GM21526 (cell line): ENCODE measurements around the gene SAMD11.

Experiments used
- ATAC-seq: cut with Tn5 transposase; IDR thresholded peaks from one replicate; pipeline ENCODE4 v1.9.1; 2021; ENCODE audit warnings: moderate library complexity; ENCODE audit not compliant: unreplicated experiment, low FRiP score

The SAMD11 gene

DNA sequence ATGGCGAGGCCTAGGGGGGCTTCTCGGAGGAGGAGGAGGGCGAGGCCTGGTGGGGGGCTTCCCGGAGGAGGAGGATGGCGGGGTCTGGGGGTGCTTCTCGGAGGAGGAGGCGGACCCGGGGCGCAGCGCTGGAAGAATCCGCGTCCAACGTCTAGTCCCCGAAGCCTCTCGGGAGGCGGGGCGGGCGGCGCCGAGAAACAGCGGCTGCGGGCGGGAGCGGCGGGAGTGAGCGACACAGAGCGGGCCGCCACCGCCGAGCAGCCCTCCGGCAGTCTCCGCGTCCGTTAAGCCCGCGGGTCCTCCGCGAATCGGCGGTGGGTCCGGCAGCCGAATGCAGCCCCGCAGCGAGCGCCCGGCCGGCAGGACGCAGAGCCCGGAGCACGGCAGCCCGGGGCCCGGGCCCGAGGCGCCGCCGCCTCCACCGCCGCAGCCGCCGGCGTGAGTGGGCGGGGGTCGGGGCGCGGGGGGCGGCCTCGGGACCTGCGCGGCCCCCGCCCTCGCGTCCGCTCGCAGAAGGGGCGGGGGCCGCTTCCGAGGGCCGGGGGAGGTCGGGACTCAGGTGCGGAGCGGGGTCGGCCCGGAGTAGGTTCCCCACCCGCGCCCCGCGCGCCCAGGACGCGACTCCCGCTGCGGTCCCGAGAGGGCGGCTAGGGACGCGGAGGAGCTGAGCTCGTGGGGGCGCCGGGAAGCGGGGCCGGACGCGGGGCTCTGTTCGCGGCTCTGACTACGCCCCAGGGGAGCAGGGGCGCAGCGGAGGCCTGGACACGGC, 36.8 kb downstream of the SAMD11 start, which contains the start of gene KLHL17:
KLHL17 (plus strand) TSS at position 222 of the 769 bp plus-strand sequence; CDS start at position 332, 110 bp downstream.
- no peak for ATAC-seq

DNA sequence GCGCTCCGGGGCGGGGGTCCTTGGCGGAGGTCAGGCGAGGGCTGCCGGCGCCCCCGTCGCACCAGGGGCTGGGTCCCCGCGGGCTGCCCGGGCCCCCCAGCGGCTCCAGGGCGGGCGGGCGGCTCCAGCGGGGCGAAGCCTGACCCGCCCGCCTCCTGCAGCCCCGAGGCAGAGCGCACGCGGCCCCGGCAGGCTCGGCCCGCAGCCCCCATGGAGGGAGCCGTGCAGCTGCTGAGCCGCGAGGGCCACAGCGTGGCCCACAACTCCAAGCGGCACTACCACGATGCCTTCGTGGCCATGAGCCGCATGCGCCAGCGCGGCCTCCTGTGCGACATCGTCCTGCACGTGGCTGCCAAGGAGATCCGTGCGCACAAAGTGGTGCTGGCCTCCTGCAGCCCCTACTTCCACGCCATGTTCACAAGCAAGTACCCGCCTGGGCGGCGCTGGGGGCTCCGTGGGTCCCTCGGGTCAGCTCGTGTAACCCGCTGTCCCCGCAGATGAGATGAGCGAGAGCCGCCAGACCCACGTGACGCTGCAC, 37.5 kb downstream of the SAMD11 start:
- ATAC-seq = no peak

GRCh38 chr1:962381-963300, 38.9 kb downstream of the SAMD11 start:
- ATAC-seq = no peak

- no peak for ATAC-seq
Observed at GRCh38 chr1:963301-963651, 39.6 kb downstream of the SAMD11 start.

GRCh38 chr1:963746-964525, 40.2 kb downstream of the SAMD11 start:
- ATAC-seq = no peak

- ATAC-seq = no peak
Observed at GRCh38 chr1:964691-965525, 41.2 kb downstream of the SAMD11 start.

DNA sequence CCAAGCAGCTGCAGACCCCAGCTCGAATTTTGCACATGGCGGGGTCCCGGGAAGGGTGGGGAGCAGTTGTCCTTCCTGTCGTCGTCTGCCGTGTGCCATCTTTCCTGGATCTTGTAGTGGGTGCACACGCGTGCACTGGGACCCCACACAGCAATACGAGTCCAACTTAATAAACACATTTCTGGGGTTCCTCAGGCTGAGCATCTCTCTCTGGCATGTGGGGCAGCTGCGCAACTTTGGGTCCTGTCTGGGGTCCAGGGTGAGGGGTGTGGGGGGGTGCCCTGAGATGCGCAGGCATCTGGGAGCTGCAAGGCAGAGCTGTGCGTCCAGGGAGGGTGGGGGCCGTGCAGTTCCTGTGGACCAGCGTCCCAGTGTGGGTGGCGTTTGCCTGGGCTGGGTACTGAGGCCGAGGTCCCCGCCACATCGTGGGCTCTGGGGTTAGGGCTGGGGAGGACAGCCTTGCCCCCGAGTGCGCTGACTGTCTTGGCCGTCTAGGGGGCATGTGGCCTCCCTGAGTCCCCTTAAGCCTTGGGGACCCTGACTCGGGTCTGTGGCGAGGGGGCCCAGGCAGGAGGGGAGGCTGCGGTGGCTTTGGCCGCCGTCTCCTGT, 41.9 kb downstream of the SAMD11 start:
- ATAC-seq = no peak

DNA sequence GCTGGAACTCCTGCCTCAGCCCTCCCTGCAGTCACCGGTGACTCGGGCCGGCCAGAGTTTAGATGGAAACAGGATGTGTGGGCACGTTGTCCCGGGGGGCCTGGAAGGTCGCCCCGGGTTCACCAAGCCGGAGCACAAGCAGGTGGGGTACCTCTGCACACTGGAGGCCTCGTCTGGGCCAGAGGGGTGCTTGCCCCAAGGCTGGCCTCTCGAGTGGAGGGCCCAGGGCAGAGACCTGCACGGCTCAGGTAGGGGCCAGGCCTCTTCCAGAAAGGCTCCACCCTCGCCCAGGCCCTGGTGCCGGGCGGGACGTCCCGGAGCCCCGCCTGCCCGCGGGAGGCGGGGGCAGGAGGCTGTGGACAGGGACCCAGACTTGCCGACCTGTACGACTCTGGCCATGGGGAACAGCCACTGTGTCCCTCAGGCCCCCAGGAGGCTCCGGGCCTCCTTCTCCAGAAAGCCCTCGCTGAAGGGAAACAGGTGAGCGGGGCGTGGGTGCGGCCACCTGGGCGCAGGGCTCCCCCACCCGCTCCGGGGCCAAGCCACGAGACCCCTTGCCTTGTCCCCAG, 42.5 kb downstream of the SAMD11 start, which contains the start of gene PLEKHN1:
PLEKHN1 (plus strand) TSS at position 348 of the 569 bp plus-strand sequence; CDS start at position 398, 50 bp downstream.
- ATAC-seq = peak; percentile 8

GRCh38 chr1:966704-967300, 43.1 kb downstream of the SAMD11 start:
- peak; percentile 45 for ATAC-seq

DNA sequence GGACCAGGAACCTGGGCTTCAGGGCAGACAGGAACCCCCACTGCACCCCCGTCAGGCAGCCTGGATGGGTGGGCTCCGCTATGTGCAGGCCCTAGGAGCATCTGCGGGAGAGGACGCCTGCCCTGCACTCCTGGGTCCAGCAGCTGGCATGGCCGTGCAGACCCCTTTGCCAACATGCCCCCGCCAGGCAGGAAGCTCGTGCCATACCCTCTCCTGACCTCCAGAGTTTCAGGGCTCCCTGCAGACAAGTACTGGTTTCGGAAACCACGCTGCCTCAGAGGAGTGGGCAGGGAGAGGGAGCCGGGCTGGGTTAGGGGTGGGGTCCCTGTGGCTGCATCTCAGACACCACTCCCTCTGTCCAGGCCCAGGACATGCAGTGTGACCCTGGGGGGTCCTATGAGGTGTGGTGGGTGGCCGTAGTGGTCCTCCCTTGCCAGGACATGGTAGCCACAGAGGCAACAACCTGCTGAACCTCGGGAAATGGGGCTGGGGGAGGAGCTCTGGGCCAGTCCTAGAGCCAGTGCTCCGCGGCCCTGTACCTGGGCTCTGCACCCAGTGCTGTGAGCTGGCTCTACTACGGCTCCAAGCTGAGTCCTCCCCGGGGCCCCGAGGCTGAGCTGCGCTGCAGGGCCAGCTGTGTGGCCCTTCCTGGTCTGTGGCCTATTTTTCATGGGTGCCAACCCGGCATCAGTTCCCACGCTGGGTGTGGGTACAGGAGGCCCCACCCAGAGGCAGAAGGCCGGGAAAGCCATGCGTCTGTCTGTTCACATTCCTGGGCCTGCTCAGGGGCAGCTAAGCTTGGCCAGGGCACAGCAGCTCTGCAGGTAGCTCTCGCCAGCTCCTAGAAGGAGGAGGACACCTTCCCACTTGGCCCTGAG, 44.0 kb downstream of the SAMD11 start:
- ATAC-seq = no peak

DNA sequence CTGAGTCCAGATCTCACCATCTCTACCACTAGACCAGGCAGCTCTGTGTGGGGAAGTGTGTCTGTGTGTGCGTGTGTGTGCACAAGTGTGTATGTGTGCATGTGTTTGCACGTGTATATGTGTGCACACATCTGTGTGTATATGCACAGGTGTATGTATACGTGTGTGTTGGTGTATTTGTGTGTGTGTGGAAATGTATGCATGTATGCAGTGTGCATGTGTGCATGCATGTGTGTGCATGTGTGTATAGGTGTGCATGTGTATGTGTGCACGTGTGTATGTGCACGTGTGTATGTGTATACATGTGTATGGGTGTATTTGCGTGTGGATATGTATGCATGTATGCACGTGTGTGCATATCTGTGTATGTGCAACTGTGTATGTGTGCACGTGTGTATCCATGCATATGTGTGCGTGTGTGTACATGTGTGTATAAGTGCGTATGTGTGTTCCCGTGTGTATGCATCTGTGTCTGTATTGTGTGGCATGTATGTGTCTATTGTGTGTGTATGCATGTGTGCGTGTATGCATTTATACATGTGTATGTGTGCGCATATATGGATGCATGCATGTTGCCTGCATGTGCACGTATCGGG, 45.6 kb downstream of the SAMD11 start:
- ATAC-seq = no peak

- no peak for ATAC-seq
Observed at GRCh38 chr1:970242-970972, 46.7 kb downstream of the SAMD11 start.

- no peak for ATAC-seq
Observed at GRCh38 chr1:970973-971730, 47.4 kb downstream of the SAMD11 start.

DNA sequence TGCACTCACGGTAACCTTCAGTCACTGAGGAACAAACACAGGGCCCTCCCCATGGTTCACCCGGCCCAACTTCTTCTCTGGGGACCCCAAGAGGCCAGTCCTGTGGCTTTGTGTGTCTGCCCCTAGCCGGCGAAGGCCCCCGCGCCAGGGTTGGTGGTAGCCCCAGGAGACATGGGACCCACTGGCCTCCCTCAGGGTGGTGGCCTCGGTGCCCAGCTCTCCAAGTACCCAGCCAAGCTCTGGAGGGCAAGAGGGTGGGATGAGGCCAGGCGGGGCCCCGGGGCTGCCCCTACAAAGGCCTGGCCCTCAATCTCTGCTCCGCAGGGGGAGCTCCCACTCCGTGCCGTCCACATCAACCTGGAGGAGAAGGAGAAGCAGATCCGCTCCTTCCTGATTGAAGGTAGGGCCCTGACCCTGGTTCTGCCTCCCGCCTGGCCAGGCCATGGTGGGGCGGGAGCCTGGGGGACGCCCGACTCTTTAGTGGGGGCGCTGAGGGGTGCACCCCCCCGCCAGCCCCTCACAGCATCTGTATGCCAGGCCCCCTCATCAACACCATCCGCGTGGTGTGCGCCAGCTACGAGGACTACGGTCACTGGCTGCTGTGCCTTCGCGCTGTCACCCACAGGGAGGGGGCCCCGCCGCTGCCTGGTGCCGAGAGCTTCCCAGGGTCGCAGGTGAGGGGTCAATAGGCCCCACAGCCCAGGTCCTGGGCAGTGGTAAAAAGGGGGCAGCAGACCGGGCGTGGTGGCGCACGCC, 48.2 kb downstream of the SAMD11 start:
- ATAC-seq = no peak
